GM18507 (cell line): ENCODE data around the gene NMRK1.

Experiments used
- DNase-seq: peaks from one replicate; pipeline ENCODE4 v3.0.0; 2011; ENCODE audit warnings: low read depth; ENCODE audit not compliant: insufficient read length; ENCODE audit errors: extremely low spot score
- FAIRE-seq: peaks from 2 replicates; lab custom pipeline; 2011; peaks lifted over from hg19 to GRCh38; lab: Jason Lieb, UNC

The NMRK1 gene

GRCh38 chr9:75105019-75105540 lies 17.1 kb upstream of the NMRK1 start:
- no peak for FAIRE-seq
- DNase-seq: no peak

- FAIRE-seq (no peak), DNase-seq (no peak)
Measured at GRCh38 chr9:75104607-75105006, 16.7 kb upstream of the NMRK1 start.

- no peak for FAIRE-seq
Measured at GRCh38 chr9:75102177-75102790, 14.3 kb upstream of the NMRK1 start.

GRCh38 chr9:75101004-75101588 lies 13.1 kb upstream of the NMRK1 start:
- DNase-seq: no peak
- FAIRE-seq: peak; percentile 5

More at GRCh38 chr9:75102177-75102790, 14.3 kb upstream of the NMRK1 start:
- DNase-seq: no peak

GRCh38 chr9:75096796-75097195 lies 8.8 kb upstream of the NMRK1 start:
- no peak for FAIRE-seq

GRCh38 chr9:75092766-75093165 lies 4.8 kb upstream of the NMRK1 start:
- no peak for DNase-seq
- FAIRE-seq: no peak

More at GRCh38 chr9:75096796-75097195, 8.8 kb upstream of the NMRK1 start:
- no peak for DNase-seq

- DNase-seq: no peak
- FAIRE-seq: no peak
Measured at GRCh38 chr9:75090579-75090978, 2.6 kb upstream of the NMRK1 start.

GRCh38 chr9:75089373-75089766 lies 1.4 kb upstream of the NMRK1 start:
- FAIRE-seq (no peak), DNase-seq (no peak)

GRCh38 chr9:75088646-75089372 lies 854 bp upstream of the NMRK1 start:
- peak; percentile 88 for FAIRE-seq
- no peak for DNase-seq

- DNase-seq: no peak
Measured at GRCh38 chr9:75087289-75087823, 599 bp downstream of the NMRK1 start.

GRCh38 chr9:75086541-75087288 lies 1.2 kb downstream of the NMRK1 start:
- FAIRE-seq (no peak), DNase-seq (no peak)

More at GRCh38 chr9:75087289-75087823, 599 bp downstream of the NMRK1 start:
- peak; percentile 83 for FAIRE-seq

GRCh38 chr9:75085640-75086039 lies 2.3 kb downstream of the NMRK1 start:
- DNase-seq (no peak), FAIRE-seq (no peak)

GRCh38 chr9:75084081-75084672 lies 3.8 kb downstream of the NMRK1 start:
- no peak for DNase-seq
- FAIRE-seq: no peak

- FAIRE-seq (no peak), DNase-seq (no peak)
Measured at GRCh38 chr9:75083188-75083970, 4.6 kb downstream of the NMRK1 start.

GRCh38 chr9:75081632-75082031 lies 6.3 kb downstream of the NMRK1 start:
- DNase-seq: no peak
- no peak for FAIRE-seq

- no peak for FAIRE-seq
- DNase-seq: no peak
Measured at GRCh38 chr9:75072895-75073294, 15.1 kb downstream of the NMRK1 start.

GRCh38 chr9:75071530-75072122 lies 16.3 kb downstream of the NMRK1 start:
- no peak for FAIRE-seq
- DNase-seq: no peak

GRCh38 chr9:75069171-75069570 lies 18.8 kb downstream of the NMRK1 start:
- DNase-seq (no peak), FAIRE-seq (no peak)
